AG10803 (cell line): Measurements from ENCODE around the gene RSRC2.

ENCODE experiments used
- DNase-seq: peaks from one replicate; pipeline ENCODE4 v3.0.0; 2010; ENCODE audit warnings: low read depth
- H3K4me3 ChIP-seq: 2 replicates; pipeline ENCODE4 v1.5.1; 2011; ENCODE audit warnings: mild to moderate bottlenecking, low read length, control low read depth
- CTCF ChIP-seq: conservative IDR thresholded peaks from 2 replicates; pipeline ENCODE4 v1.5.1; 2011; ENCODE audit warnings: mild to moderate bottlenecking, low read length, control low read depth, inconsistent platforms

The RSRC2 gene

GRCh38 chr12:122547330-122547729 is 20.6 kb upstream of the RSRC2 start:
- no peak overlapping the region for H3K4me3 ChIP-seq
- no peak for TF ChIP-seq CTCF
- DNase-seq: no peak

DNA sequence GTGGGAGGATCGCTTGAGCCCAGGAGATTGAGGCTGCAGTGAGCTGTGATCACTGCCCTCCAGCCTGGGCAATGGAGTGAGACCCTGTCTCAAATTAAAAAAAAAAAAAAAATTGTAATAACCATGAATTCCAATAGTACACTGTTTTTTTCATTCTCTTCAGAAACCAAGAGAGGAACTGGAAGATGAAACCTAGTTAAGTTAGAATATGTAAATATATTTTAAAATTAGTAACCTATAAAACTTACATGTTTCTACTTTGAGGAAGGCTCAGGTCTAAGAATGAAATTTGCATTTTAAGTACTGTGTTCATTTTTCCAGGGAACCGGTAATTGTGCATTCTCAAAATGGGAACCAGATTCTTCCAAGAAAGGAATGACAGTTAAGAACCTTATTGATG is 19.1 kb upstream of the RSRC2 start:
- H3K4me3 ChIP-seq: no peak overlapping the region
- no peak for TF ChIP-seq CTCF
- DNase-seq: no peak

GRCh38 chr12:122544537-122544936 is 17.8 kb upstream of the RSRC2 start:
- DNase-seq: no peak
- TF ChIP-seq CTCF: no peak
- H3K4me3 ChIP-seq: no peak overlapping the region

- no peak for DNase-seq
- H3K4me3 ChIP-seq: no peak overlapping the region
- TF ChIP-seq CTCF: no peak
Measured at GRCh38 chr12:122538496-122538895, 11.8 kb upstream of the RSRC2 start.

DNA sequence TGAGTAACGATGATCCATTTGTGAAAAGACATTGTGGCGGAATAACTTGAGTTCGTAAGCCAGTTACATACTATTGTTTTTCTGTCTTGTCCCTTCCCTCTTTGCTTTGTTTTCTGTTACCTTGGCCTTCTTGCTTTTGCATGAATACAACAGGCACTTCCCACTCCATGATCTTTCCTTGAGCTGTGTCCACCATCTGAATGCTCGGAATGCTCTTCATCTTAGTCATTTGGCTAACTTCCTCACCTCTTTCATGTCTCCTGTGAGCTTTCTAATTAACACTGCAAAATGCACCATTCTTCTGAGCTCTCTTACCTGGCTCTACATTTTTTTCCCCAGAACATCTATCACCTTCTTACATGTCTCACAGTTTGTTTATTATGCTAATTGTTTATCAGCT is 10.3 kb upstream of the RSRC2 start:
- TF ChIP-seq CTCF: no peak
- DNase-seq: no peak

GRCh38 chr12:122533856-122534255 is 7.1 kb upstream of the RSRC2 start:
- H3K4me3 ChIP-seq: no peak overlapping the region
- no peak for TF ChIP-seq CTCF
- no peak for DNase-seq

More for the DNA sequence above, 10.3 kb upstream of the RSRC2 start:
- no peak overlapping the region for H3K4me3 ChIP-seq

DNA sequence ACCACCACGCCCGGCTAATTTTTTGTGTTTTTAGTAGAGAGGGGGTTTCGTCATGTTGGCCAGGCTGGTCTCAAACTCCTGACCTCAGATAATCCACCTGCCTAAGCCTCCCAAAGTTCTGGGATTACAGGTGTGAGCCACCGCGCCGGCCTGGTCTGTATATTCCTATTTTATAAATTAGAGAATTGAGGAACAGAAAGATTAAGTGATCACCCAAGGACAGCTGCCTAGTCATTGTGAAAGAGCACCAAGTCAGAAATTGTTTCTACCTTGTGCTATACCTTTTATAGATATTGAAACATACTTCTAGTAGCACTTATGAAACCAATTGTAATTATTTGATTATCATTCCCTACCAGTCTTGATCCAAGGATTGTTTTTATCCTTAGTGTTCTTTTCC is 2.3 kb upstream of the RSRC2 start:
- DNase-seq: no peak
- H3K4me3 ChIP-seq: no peak overlapping the region
- no peak for TF ChIP-seq CTCF
